OCI-LY3 (cell line): ENCODE results near the gene BNIP2.

Experiments
- H2AFZ ChIP-seq: fragments of 200-600, 300-600 bp; shearing (Covaris generic); 2 replicates; pipeline ENCODE4 v1.6.0; 2014; ENCODE audit warnings: antibody characterized with exemption, low read depth, low read length
- H3K27ac ChIP-seq: fragments of 200-600, 300-600 bp; sonication (generic); 2 replicates; pipeline ENCODE4 v1.5.1; 2014; ENCODE audit warnings: mild to moderate bottlenecking, low read length, moderate library complexity, mixed read lengths
- H3K27me3 ChIP-seq: fragments of 200-600, 300-600 bp; sonication (generic); 2 replicates; pipeline ENCODE4 v1.6.1; 2014; ENCODE audit warnings: low read depth, low read length, mixed read lengths
- H3K36me3 ChIP-seq: fragments of 200-600, 300-600 bp; sonication (generic); replicated peaks from 2 replicates; pipeline ENCODE3; 2014; ENCODE audit warnings: low read depth, low read length, mixed read lengths
- H3K4me1 ChIP-seq: fragments of 300-600, 200-600 bp; sonication (generic); 2 replicates; pipeline ENCODE4 v1.6.1; 2014; ENCODE audit warnings: low read length, mixed read lengths
- H3K4me2 ChIP-seq: fragments of 200-600, 300-600 bp; sonication (generic); 2 replicates; pipeline ENCODE4 v1.6.1; 2014; ENCODE audit warnings: low read length, mixed read lengths
- H3K4me3 ChIP-seq: fragments of 300-600, 200-600 bp; sonication (generic); 2 replicates; pipeline ENCODE4 v1.5.1; 2014; ENCODE audit warnings: antibody characterized with exemption, mild to moderate bottlenecking, low read length, moderate library complexity
- H3K79me2 ChIP-seq: fragments of 300-600, 200-600 bp; shearing (Covaris generic); 2 replicates; pipeline ENCODE4 v1.6.1; 2014; ENCODE audit warnings: mild to moderate bottlenecking, low read length, mixed read lengths
- H3K9ac ChIP-seq: fragments of 300-600, 200-600 bp; shearing (Covaris generic); 2 replicates; pipeline ENCODE4 v1.6.0; 2014; ENCODE audit warnings: mild to moderate bottlenecking, low read length, moderate library complexity
- H3K9me3 ChIP-seq: fragments of 200-600, 300-600 bp; shearing (Covaris generic); 2 replicates; pipeline ENCODE4 v1.6.1; 2014; ENCODE audit warnings: low read length, mixed read lengths; ENCODE audit not compliant: insufficient read depth
- H4K20me1 ChIP-seq: fragments of 200-600, 300-600 bp; sonication (generic); 2 replicates; pipeline ENCODE4 v1.6.1; 2016; ENCODE audit warnings: low read length, mixed read lengths; ENCODE audit not compliant: insufficient read depth
- CTCF ChIP-seq: fragments of 200-600, 300-600 bp; sonication (generic); IDR thresholded peaks from 2 replicates; pipeline ENCODE4 v1.5.1; 2014; ENCODE audit warnings: antibody characterized with exemption, low read length, low read depth
- EZH2phosphoT487 ChIP-seq: fragments of 200-600 bp; shearing (Covaris generic); IDR thresholded peaks from 2 replicates; pipeline ENCODE4 v1.6.1; 2018; ENCODE audit warnings: antibody characterized with exemption, mixed run types, low read depth

The BNIP2 gene

GRCh38 chr15:59680870-59681269, 8.2 kb downstream of the BNIP2 start:
- Histone ChIP-seq H3K4me3 (no peak overlapping the region), H3K36me3 (peaks cover 59% of the 10 kb centered on the region), H3K27ac (no peak overlapping the region), H4K20me1 (peaks cover 34% of the 10 kb centered on the region), H3K4me2 (no peak overlapping the region), H2AFZ (no peak overlapping the region), H3K9me3 (no peaks in the 10 kb centered on the region), H3K4me1 (peaks cover 6% of the 10 kb centered on the region), H3K79me2 (peaks cover 52% of the 10 kb centered on the region), H3K9ac (no peak overlapping the region), H3K27me3 (no peaks in the 10 kb centered on the region)
- TF ChIP-seq EZH2phosphoT487 (no peak), CTCF (no peak)

GRCh38 chr15:59680346-59680745, 8.8 kb downstream of the BNIP2 start:
- Histone ChIP-seq H3K4me1 (peaks cover under 1% of the 10 kb centered on the region; the same call in 1 of the 2 replicates), H3K27me3 (no peaks in the 10 kb centered on the region), H3K79me2 (peaks cover 46% of the 10 kb centered on the region), H4K20me1 (peaks cover 29% of the 10 kb centered on the region), H2AFZ (no peak overlapping the region), H3K27ac (no peak overlapping the region), H3K4me2 (no peak overlapping the region), H3K4me3 (no peak overlapping the region), H3K36me3 (peaks cover 60% of the 10 kb centered on the region), H3K9ac (no peak overlapping the region), H3K9me3 (no peaks in the 10 kb centered on the region)
- TF ChIP-seq EZH2phosphoT487 (no peak), CTCF (no peak)

- no peaks in the 10 kb centered on the region for H3K4me1 ChIP-seq
- H3K27ac ChIP-seq, result no peak overlapping the region
- no peak overlapping the region for H2AFZ ChIP-seq
- H3K79me2 ChIP-seq, result peaks cover 29% of the 10 kb centered on the region
- no peak for TF ChIP-seq CTCF
- no peak for TF ChIP-seq EZH2phosphoT487
- no peaks in the 10 kb centered on the region for H3K9me3 ChIP-seq
- H3K27me3 ChIP-seq, result no peaks in the 10 kb centered on the region
- no peak overlapping the region for H3K4me2 ChIP-seq
- peaks cover 13% of the 10 kb centered on the region for H4K20me1 ChIP-seq
- H3K4me3 ChIP-seq, result no peak overlapping the region
- peaks cover 56% of the 10 kb centered on the region for H3K36me3 ChIP-seq
- H3K9ac ChIP-seq, result no peak overlapping the region
Measured at GRCh38 chr15:59678620-59679019, 10.5 kb downstream of the BNIP2 start.

- Histone ChIP-seq H3K9ac (no peak overlapping the region), H3K27me3 (no peaks in the 10 kb centered on the region), H3K4me1 (no peaks in the 10 kb centered on the region), H3K79me2 (peaks cover 25% of the 10 kb centered on the region), H3K4me3 (no peak overlapping the region), H3K36me3 (peaks cover 58% of the 10 kb centered on the region), H2AFZ (no peak overlapping the region), H3K9me3 (no peaks in the 10 kb centered on the region), H3K4me2 (no peak overlapping the region), H4K20me1 (peaks cover 9% of the 10 kb centered on the region), H3K27ac (no peak overlapping the region)
- TF ChIP-seq CTCF, result no peak
Measured at GRCh38 chr15:59678172-59678571, 10.9 kb downstream of the BNIP2 start.
